Measurements from ENCODE around the gene OR4M1.
"Not testable (repeated sequence)": the region's sequence is repeated elsewhere in the genome, so short reads cannot be mapped to it uniquely, and the experiment has no call there.

The OR4M1 gene

DNA sequence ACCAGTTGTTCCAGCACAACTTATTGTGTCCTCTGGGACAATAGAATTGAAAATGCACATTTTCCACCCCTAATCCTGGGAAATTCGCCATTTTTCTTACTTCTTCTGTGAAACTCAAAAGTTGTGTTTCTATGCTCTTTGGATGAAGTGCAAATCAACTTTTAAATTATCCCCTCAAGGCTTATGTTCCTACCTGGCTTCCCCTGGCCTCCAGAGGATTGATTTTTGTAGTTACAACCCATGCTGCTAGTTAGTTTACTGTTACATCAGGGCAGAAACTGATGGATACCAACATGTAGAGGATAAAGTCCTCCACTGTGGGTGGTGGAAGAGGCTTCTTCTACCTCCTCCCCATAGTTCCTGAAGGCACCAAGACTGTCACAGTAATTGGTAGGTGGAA is at the start of gene OR4M1:
Gene OR4M1, plus strand, starts transcription at position 301 of the 400 bp plus-strand sequence. CDS start 6,819 bp downstream, outside the sequence.
- not testable (repeated sequence) for H3K4me3 Mint-ChIP-seq; H3K36me3 Mint-ChIP-seq (ENCODE audit: low read depth)
- H3K9me3 Mint-ChIP-seq: peaks cover 95% of the 10 kb centered on the region

GRCh38 chr14:19729359-19729758 is 43.9 kb upstream of the OR4M1 start:
- Mint-ChIP-seq H3K36me3 (ENCODE audit: low read depth) (no peaks in the 10 kb centered on the region), H3K27ac (no peak overlapping the region), H3K4me3 (no peak overlapping the region), H3K4me1 (no peaks in the 10 kb centered on the region), H3K9me3 (peaks cover 9% of the 10 kb centered on the region), H3K27me3 (ENCODE audit: low read depth, poor library complexity) (no peaks in the 10 kb centered on the region)
- no peak for DNase-seq
- TF ChIP-seq, protein P1, sequence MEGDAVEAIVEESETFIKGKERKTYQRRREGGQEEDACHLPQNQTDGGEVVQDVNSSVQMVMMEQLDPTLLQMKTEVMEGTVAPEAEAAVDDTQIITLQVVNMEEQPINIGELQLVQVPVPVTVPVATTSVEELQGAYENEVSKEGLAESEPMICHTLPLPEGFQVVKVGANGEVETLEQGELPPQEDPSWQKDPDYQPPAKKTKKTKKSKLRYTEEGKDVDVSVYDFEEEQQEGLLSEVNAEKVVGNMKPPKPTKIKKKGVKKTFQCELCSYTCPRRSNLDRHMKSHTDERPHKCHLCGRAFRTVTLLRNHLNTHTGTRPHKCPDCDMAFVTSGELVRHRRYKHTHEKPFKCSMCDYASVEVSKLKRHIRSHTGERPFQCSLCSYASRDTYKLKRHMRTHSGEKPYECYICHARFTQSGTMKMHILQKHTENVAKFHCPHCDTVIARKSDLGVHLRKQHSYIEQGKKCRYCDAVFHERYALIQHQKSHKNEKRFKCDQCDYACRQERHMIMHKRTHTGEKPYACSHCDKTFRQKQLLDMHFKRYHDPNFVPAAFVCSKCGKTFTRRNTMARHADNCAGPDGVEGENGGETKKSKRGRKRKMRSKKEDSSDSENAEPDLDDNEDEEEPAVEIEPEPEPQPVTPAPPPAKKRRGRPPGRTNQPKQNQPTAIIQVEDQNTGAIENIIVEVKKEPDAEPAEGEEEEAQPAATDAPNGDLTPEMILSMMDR (IDR thresholded peaks at IDR 0.05): no peak

More for the DNA sequence above, at the start of gene OR4M1:
- DNase-seq; H3K27me3 Mint-ChIP-seq (ENCODE audit: low read depth, poor library complexity); H3K27ac Mint-ChIP-seq; H3K4me1 Mint-ChIP-seq: not testable (repeated sequence)

- DNase-seq: no peak
- no peaks in the 10 kb centered on the region for H3K27me3 Mint-ChIP-seq (ENCODE audit: low read depth, poor library complexity)
- H3K9me3 Mint-ChIP-seq: peaks cover 9% of the 10 kb centered on the region
- H3K27ac Mint-ChIP-seq: no peak overlapping the region
- no peak overlapping the region for H3K4me3 Mint-ChIP-seq
- TF ChIP-seq, protein P1 (IDR thresholded peaks at IDR 0.05): no peak
- H3K36me3 Mint-ChIP-seq (ENCODE audit: low read depth): no peaks in the 10 kb centered on the region
- H3K4me1 Mint-ChIP-seq: no peaks in the 10 kb centered on the region
Measured at GRCh38 chr14:19729763-19730162, 43.5 kb upstream of the OR4M1 start.

DNA sequence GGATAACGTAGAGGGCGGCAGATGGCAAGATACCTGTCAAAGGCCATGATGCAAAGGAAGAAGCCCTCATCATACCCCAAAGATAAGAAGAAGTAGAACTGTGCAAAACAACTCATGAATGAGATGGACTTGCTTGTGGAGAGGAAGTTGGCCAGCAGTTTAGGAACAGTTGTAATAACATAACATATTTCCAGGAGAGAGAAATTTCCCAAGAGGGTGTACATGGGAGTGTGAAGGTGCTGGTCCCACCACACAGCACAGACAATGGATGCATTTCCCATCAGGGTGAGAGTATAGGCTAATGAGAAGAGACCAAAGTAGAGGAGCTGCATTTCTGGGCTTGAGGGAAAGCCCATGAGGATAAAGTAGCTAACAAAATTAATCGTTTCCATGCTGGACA is 39.4 kb upstream of the OR4M1 start:
- not testable (repeated sequence) for H3K36me3 Mint-ChIP-seq (ENCODE audit: low read depth); DNase-seq

GRCh38 chr14:19743256-19743655 is 30.0 kb upstream of the OR4M1 start, which contains the start of gene OR4Q3:
Gene OR4Q3, plus strand, starts transcription at chr14:19743571.
- no peak within 1 kb of the TSS for H3K27ac Mint-ChIP-seq
- no peaks in the 10 kb centered on the region for H3K27me3 Mint-ChIP-seq (ENCODE audit: low read depth, poor library complexity)
- no peak within 1 kb of the TSS for H3K4me3 Mint-ChIP-seq
- TF ChIP-seq, protein P1 (IDR thresholded peaks at IDR 0.05): no peak
- H3K9me3 Mint-ChIP-seq: peaks cover 64% of the 10 kb centered on the region
- H3K4me1 Mint-ChIP-seq: no peaks in the 10 kb centered on the region
- no peak for DNase-seq
- no peaks in the 10 kb centered on the region for H3K36me3 Mint-ChIP-seq (ENCODE audit: low read depth)

More for the DNA sequence above, 39.4 kb upstream of the OR4M1 start:
- H3K27ac Mint-ChIP-seq; H3K4me1 Mint-ChIP-seq; H3K27me3 Mint-ChIP-seq (ENCODE audit: low read depth, poor library complexity); H3K4me3 Mint-ChIP-seq: not testable (repeated sequence)
- H3K9me3 Mint-ChIP-seq: peaks cover 25% of the 10 kb centered on the region

DNA sequence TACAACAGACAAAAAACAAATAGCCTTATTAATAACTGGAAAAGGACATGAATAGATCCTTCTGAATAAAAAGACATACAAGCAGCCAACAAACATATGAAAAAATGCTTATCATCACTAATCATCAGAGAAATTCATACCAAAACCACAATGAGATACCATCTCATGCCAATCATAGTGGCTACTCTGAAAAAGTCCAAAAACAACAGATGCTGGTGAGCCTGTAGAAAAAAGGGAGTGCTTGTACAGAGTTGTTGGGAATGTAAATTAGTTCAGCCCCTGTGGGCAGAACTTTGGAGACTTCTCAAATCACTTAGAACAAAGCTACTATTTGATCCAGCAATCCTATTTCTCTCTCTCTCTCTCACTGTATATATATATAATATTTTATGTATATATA is 21.0 kb upstream of the OR4M1 start:
- H3K36me3 Mint-ChIP-seq (ENCODE audit: low read depth); H3K27ac Mint-ChIP-seq; H3K4me1 Mint-ChIP-seq; H3K4me3 Mint-ChIP-seq; H3K27me3 Mint-ChIP-seq (ENCODE audit: low read depth, poor library complexity); DNase-seq: not testable (repeated sequence)
- H3K9me3 Mint-ChIP-seq: peaks cover 34% of the 10 kb centered on the region

- H3K27me3 Mint-ChIP-seq (ENCODE audit: low read depth, poor library complexity): no peaks in the 10 kb centered on the region
- no peak overlapping the region for H3K27ac Mint-ChIP-seq
Measured at GRCh38 chr14:19754172-19754571, 19.1 kb upstream of the OR4M1 start.

GRCh38 chr14:19771491-19771890 is 1.8 kb upstream of the OR4M1 start:
- H3K9me3 Mint-ChIP-seq: peaks cover 94% of the 10 kb centered on the region
- not testable (repeated sequence) for H3K4me1 Mint-ChIP-seq; H3K27ac Mint-ChIP-seq; H3K27me3 Mint-ChIP-seq (ENCODE audit: low read depth, poor library complexity); DNase-seq; H3K4me3 Mint-ChIP-seq; H3K36me3 Mint-ChIP-seq (ENCODE audit: low read depth)

More at GRCh38 chr14:19754172-19754571, 19.1 kb upstream of the OR4M1 start:
- Mint-ChIP-seq H3K4me1 (no peaks in the 10 kb centered on the region), H3K36me3 (ENCODE audit: low read depth) (no peaks in the 10 kb centered on the region), H3K9me3 (peaks cover 34% of the 10 kb centered on the region), H3K4me3 (no peak overlapping the region)
- no peak for DNase-seq
- TF ChIP-seq, protein P1 (IDR thresholded peaks at IDR 0.05): no peak

Data from nephron progenitor cell (in vitro differentiated cells).